Nephron progenitor cell (in vitro differentiated cells): ENCODE measurements around the gene SMCHD1.
A peak's percentile ranks its signal among the peaks of the same experiment; 100 is the strongest.

Experiments
- DNase-seq: peaks from one replicate; pipeline ENCODE4 v3.0.0; 2021
- H3K27ac Mint-ChIP-seq: 2 replicates; pipeline ENCODE4 v1.8.0; 2021; ENCODE audit warnings: mild to moderate bottlenecking, moderate library complexity, mixed read lengths
- H3K27me3 Mint-ChIP-seq: 2 replicates; pipeline ENCODE4 v1.8.0; 2021; ENCODE audit warnings: mild to moderate bottlenecking, low read depth, mixed read lengths; ENCODE audit not compliant: poor library complexity
- H3K36me3 Mint-ChIP-seq: 2 replicates; pipeline ENCODE4 v1.8.0; 2021; ENCODE audit warnings: low read depth, mixed read lengths
- H3K4me1 Mint-ChIP-seq: 2 replicates; pipeline ENCODE4 v1.8.0; 2021; ENCODE audit warnings: mixed read lengths
- H3K4me3 Mint-ChIP-seq: 2 replicates; pipeline ENCODE4 v1.8.0; 2021; ENCODE audit warnings: mild to moderate bottlenecking, moderate library complexity, mixed read lengths
- H3K9me3 Mint-ChIP-seq: 2 replicates; pipeline ENCODE4 v1.8.0; 2021; ENCODE audit warnings: mild to moderate bottlenecking, moderate library complexity, mixed read lengths
- TF ChIP-seq, protein P1 (sequence below): fragments of 200-600 bp; sonication (generic); IDR thresholded peaks from 2 replicates; pipeline ENCODE4 v1.5.0; 2021; ENCODE audit warnings: antibody characterized with exemption

SMCHD1 gene

DNA sequence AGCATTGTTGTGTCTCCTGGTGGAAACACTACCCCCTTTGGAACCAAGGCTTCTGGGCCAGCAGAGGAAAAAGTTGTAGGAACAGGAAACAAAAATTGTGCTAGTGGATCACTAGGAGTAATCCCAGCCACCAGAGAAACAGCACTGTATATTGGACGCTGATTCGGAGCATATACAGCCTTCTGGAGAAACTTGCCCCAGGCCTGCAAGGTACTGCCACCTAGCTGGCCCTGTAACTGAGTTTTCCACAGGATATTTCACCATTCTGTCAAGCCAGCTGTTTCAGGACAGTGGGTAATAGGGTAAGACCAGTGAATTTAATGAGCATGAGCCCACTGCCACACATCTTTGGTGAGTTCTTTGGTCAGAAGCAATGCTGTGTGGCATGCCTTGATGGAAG lies 166.2 kb downstream of the SMCHD1 start:
- Mint-ChIP-seq H3K9me3 (peaks cover 37% of the 10 kb centered on the region), H3K27me3 (peaks cover 10% of the 10 kb centered on the region), H3K27ac (no peak overlapping the region), H3K4me1 (peaks cover 17% of the 10 kb centered on the region), H3K36me3 (no peaks in the 10 kb centered on the region), H3K4me3 (no peak overlapping the region)
- TF ChIP-seq, protein P1, sequence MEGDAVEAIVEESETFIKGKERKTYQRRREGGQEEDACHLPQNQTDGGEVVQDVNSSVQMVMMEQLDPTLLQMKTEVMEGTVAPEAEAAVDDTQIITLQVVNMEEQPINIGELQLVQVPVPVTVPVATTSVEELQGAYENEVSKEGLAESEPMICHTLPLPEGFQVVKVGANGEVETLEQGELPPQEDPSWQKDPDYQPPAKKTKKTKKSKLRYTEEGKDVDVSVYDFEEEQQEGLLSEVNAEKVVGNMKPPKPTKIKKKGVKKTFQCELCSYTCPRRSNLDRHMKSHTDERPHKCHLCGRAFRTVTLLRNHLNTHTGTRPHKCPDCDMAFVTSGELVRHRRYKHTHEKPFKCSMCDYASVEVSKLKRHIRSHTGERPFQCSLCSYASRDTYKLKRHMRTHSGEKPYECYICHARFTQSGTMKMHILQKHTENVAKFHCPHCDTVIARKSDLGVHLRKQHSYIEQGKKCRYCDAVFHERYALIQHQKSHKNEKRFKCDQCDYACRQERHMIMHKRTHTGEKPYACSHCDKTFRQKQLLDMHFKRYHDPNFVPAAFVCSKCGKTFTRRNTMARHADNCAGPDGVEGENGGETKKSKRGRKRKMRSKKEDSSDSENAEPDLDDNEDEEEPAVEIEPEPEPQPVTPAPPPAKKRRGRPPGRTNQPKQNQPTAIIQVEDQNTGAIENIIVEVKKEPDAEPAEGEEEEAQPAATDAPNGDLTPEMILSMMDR: no peak
- DNase-seq: no peak

DNA sequence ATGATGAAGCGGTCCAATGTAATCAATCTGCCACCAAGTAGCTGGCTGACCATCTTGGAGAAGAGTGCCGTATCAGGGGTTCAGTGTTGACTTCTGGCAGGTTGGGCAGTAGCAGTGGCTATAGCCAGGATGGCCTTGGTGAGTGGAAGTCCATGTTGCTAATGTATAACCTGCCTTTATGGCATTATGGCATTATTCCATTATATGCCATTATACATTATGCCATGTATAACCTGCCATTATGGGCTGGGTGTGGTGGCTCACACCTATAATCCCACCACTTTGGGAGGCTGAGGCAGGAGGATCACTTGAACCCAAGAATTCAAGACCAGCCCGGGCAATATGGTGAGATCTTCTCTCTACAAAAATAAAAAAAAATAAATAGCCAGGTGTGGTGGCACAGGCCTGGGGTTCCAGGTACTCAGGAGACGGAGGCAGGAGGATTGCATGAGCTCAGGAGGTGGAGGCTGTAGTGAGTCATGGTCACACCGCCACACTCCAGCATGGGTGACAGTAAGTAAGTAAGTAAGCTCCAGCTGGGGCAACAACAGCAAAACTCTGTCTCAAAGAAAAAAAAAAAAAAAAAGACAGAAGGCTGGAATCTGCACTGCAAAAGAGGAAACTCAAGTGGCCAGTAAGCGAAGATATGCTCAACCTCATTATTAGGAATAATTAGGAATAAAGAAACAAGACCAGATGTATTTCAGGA lies 166.8 kb downstream of the SMCHD1 start:
- H3K4me3 Mint-ChIP-seq: no peak overlapping the region
- peaks cover 10% of the 10 kb centered on the region for H3K27me3 Mint-ChIP-seq
- TF ChIP-seq, protein P1: no peak
- DNase-seq: no peak
- no peak overlapping the region for H3K27ac Mint-ChIP-seq
- peaks cover 30% of the 10 kb centered on the region for H3K9me3 Mint-ChIP-seq
- peaks cover 18% of the 10 kb centered on the region for H3K4me1 Mint-ChIP-seq
- H3K36me3 Mint-ChIP-seq: no peaks in the 10 kb centered on the region

DNA sequence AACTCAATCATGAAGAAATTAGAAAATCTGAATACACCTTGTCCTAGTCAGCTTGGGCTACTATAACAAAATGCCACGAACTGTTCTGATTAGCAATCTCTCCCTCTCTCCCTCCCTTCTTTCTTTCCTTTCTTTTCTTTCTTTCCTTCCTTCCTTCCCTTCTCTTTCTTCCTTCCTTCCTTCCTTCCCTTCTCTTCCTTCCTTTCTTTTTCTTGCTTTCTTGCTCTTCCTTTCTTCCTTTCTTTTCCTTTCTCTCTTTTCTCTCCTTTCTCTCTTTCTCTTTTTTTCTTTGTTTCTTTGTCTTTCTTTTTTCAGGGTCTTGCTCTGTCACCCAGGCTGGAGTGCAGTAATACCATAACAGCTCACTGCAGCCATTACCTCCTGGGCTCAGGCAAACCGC lies 167.7 kb downstream of the SMCHD1 start:
- TF ChIP-seq, protein P1: no peak
- H3K27me3 Mint-ChIP-seq: peaks cover 10% of the 10 kb centered on the region
- no peak overlapping the region for H3K27ac Mint-ChIP-seq
- H3K36me3 Mint-ChIP-seq: no peaks in the 10 kb centered on the region
- H3K9me3 Mint-ChIP-seq: peaks cover 22% of the 10 kb centered on the region
- H3K4me3 Mint-ChIP-seq: no peak overlapping the region
- peaks cover 18% of the 10 kb centered on the region for H3K4me1 Mint-ChIP-seq
- no peak for DNase-seq

DNA sequence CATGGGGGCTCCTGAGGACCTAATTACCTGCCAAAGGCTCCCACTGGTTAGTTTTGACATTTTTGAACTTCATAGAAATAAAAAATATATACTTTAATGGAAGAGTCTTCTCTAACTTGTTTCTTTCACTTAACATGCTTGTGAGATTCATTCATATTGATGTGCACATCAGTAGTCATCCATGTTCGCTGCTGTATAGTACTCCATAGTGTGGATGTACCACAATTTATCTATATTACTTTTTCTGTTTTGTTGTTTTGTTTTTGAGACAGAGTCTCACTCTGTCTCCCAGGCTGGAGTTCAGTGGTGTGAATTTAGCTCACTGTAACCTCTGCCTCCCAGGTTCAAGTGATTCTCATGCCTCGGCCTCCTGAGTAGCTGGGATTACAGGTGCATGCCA lies 168.4 kb downstream of the SMCHD1 start:
- Mint-ChIP-seq H3K27ac (no peak overlapping the region), H3K9me3 (peaks cover 18% of the 10 kb centered on the region), H3K4me3 (no peak overlapping the region), H3K27me3 (peaks cover 10% of the 10 kb centered on the region), H3K36me3 (no peaks in the 10 kb centered on the region), H3K4me1 (peaks cover 18% of the 10 kb centered on the region)
- TF ChIP-seq, protein P1: no peak
- DNase-seq: no peak

DNA sequence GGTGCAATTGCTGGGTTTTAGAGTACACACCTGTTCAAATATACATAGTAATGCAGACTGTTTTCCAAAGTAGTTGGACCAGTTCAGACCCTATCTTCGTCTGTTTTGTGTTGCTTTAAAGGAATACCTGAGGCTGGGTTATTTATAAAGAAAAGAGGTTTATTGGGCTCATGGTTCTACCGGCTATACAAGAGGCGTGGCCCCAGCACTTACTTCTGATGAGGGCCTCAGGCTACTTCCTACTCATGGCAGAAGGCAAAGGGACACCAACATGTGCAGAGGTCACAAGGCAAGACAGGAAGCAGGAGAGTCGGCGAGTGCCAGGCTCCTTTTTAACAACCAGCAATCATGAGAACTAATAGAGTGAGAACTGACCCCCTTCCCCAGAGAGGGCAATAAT lies 169.3 kb downstream of the SMCHD1 start:
- Mint-ChIP-seq H3K4me3 (no peak overlapping the region), H3K9me3 (peaks cover 17% of the 10 kb centered on the region), H3K27ac (no peak overlapping the region), H3K4me1 (peaks cover 18% of the 10 kb centered on the region), H3K36me3 (no peaks in the 10 kb centered on the region), H3K27me3 (peaks cover 13% of the 10 kb centered on the region)
- TF ChIP-seq, protein P1: no peak
- no peak for DNase-seq

DNA sequence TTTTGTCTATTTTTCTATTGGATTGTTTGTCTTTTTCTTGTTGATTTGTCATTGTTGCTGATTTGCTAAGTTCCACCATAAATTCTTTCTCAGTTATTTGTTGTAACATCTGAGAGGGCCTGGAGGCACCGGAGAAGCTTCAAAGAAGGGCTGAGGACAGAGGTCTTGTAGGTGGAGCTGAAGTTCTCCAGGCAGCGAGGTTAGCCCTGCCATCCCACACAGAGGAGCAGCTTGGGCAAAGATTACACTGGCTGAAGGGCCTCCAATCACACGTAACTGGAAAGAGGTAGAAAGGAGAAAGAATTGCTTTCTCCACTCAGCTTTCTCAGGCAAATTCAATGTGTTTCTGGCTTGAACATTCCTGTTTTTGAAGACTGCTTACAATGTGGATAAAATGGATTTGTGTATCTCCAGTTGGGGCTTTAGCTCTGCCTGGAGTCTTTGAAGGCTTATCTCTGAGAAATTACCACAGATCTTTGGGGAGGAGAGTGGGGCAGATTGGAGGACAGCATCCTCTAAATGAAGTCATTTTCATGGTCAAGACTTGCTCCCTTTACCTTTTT lies 170.2 kb downstream of the SMCHD1 start:
- H3K9me3 Mint-ChIP-seq: peaks cover 17% of the 10 kb centered on the region
- H3K36me3 Mint-ChIP-seq: no peaks in the 10 kb centered on the region
- TF ChIP-seq, protein P1: no peak
- no peak for DNase-seq
- H3K27ac Mint-ChIP-seq: peak overlapping the region; percentile 10
- H3K4me1 Mint-ChIP-seq: peaks cover 18% of the 10 kb centered on the region
- H3K27me3 Mint-ChIP-seq: peaks cover 15% of the 10 kb centered on the region
- H3K4me3 Mint-ChIP-seq: no peak overlapping the region
